ENCODE results near the gene SEC23A. TPM values are rescaled to one million over a fixed set of nuclear protein-coding genes. Genes with fewer than 3 reads are reported as not detected.
"Not testable (repeated sequence)": the region's sequence is repeated elsewhere in the genome, so short reads cannot be mapped to it uniquely, and the experiment has no call there.

Gene SEC23A
- total RNA-seq, 1 donor from 2014 or later: 99.7 TPM

GRCh38 chr14:39038542-39038941, 64.5 kb downstream of the SEC23A start:
- no peak for ATAC-seq
- intact Hi-C loops (cut with DNase I): no loop called here
- DNase-seq (ENCODE audit: low spot score): no peak

GRCh38 chr14:39036760-39037159, 66.3 kb downstream of the SEC23A start:
- intact Hi-C loops (cut with DNase I): no loop called here
- no peak for ATAC-seq
- no peak for DNase-seq (ENCODE audit: low spot score)

DNA sequence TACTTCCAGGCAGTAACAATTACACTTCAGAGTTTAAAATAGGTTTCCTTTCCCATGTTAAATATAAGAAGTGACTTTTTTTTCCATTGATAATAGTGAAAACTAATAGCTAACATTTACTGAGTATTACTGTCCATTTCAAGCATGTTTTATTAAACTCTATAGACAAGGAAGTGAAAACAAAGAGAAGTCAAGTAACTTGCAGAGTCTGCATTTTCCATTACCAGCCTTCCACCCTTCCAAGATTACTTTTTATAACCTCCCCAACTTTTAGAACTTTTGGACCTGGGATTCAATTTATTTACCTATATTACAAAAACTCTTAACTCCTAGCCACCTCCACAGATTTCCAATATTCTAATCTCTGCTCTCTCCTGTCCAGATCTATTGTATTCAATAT, 67.7 kb downstream of the SEC23A start:
- no peak for DNase-seq (ENCODE audit: low spot score)
- intact Hi-C loops (cut with DNase I): no loop called here
- ATAC-seq: no peak

- ATAC-seq: no peak
- DNase-seq (ENCODE audit: low spot score): no peak
- intact Hi-C loops (cut with DNase I): no loop called here
Measured at GRCh38 chr14:39034481-39035296, 68.3 kb downstream of the SEC23A start.

DNA sequence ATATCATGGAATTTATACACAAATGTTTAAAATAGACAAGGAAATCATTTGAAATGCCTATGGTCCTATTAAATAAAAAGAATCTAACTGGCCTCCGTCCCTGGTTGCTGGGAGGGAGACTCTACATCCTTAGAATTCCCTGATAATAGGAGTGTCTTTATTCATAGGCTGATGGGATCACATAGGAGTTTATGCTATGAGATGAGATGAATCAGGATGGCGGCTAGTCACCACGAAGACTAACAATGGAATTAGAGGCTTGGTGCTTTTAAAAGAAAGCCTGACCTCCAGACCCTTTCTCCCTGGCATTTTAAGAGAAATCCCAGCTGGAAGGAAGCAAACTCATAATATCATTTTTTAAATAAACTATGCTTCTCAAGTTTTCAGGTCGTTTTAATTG, 69.7 kb downstream of the SEC23A start:
- no peak for ATAC-seq
- intact Hi-C loops (cut with DNase I): no loop called here
- no peak for DNase-seq (ENCODE audit: low spot score)

DNA sequence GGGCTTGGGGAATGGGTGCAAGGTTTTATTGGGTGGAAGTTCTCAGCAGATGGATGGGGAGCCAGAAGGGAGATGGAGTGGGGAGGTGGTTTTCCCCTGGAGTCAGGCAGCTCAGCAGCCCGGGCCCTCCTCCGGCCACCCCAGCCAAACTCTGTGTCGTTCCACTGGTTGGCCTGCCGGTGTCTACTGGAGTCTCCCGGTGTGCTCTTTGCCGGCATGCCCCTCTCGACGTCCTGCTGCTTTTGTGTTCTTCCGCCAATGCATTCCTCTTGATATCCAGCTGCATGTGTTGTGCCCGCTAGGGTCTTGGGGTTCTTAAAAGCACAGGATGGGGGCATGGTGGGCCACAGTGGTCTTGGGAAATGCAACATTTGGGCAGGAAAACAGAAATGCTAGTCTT, 72.8 kb downstream of the SEC23A start:
- intact Hi-C loops (cut with DNase I): no loop called here
- no peak for ATAC-seq

GRCh38 chr14:39029789-39030188, 73.2 kb downstream of the SEC23A start:
- DNase-seq (ENCODE audit: low spot score) (no peak), ATAC-seq (no peak)
- intact Hi-C loops (cut with DNase I): no loop called here

More for the DNA sequence above, 72.8 kb downstream of the SEC23A start:
- no peak for DNase-seq (ENCODE audit: low spot score)

DNA sequence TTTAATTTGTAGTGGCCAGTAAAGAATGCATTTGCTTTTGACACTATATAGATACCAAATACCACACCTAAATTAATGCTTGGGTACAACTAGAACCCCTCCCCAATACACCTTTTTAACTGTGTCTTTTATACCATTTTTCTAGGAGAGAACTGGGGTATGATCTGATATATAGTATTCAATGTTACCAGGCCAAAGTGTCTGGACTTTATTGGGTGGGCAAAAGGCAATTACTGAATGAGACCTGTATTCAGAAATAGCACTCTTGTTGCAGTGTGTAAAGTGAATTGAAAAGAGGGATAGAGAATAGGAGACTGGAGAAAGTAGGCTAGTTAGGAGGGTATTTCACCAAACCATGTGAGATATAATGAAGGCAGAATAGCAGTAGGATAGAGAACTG, 74.4 kb downstream of the SEC23A start:
- ATAC-seq: no peak
- intact Hi-C loops (cut with DNase I): no loop called here
- DNase-seq (ENCODE audit: low spot score): no peak

DNA sequence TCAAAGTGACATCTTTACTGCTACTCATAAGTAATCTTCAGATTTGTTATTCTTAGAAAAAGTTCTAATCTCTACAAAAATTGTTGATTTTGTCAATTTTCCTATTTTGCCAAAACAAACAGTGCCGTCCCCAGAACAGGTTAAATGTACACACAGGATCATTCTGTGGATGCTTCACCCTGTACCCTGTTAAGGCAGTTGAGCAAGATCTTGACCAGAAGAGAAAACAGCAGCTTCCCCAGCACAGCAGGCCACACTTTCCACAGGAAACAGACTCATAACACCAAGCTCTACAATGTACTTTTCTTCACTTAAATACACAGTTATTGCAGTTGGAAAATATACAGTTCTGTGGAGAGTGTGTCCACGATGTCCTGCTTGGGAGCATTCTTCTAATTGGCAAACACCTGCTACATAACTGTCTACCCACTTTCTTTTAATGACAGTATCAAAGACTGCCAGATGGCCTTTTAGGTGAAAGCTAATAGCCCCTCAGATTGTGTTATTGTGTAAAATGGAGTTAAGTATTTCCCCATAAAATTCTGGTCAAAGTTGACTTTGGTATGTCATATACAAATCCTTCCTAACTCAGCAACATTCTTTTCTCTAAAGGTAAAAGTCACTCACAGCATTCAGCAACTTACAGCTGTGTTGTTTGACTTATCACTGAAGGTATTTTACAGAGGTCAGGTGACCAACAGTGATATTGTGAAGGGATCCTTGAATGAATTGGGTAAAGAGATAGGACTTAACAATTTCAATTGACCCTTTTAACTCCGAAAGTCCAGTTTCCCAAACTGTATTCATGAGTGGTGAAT, 77.0 kb downstream of the SEC23A start:
- ATAC-seq (no peak), DNase-seq (ENCODE audit: low spot score) (no peak)
- intact Hi-C loops (cut with DNase I): no loop called here

GRCh38 chr14:39025250-39025809, 77.7 kb downstream of the SEC23A start:
- no peak for ATAC-seq

DNA sequence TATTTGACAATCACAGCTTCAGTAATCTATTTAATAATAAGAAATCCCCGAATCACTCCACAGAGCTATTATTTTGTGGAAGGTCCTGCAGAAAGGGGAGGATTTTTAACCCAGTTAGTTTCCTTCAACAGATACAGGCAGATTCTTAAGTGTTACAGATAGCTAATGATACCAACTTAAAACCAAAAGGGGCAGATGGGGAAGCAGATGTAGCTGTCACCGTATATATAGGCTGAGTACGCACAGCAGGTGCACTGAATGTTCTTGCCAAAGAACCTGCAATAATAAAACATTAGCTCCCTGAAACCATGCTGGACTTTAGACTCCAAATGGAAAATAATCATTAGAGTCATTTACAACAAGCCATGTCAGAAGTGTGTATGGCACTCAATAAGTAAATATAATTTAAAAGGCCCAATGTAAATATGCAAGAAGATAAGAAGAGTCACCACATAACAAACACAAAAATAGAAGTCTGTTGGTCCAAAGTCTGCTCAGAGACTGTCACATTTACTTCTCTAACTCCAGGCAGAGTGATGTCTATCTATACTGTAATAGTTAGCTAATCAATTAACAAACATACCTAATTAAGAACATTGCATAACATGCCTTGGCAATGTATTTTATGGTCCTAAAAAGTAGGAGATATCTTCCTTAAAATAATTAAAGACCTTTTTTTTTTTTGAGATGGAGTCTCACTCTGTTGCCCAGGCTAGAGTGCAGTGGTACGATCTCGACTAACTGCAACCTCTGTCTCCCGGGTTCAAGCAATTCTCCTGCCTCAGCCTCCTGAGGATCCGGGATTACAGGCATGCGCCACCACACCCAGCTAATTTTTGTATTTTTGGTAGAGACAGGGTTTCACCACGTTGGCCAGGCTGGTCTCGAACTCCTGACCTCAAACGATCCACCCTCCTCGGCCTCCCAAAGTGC, 78.8 kb downstream of the SEC23A start:
- ATAC-seq: no peak
- intact Hi-C loops (cut with DNase I): no loop called here
- DNase-seq (ENCODE audit: low spot score): no peak

More at GRCh38 chr14:39025250-39025809, 77.7 kb downstream of the SEC23A start:
- DNase-seq (ENCODE audit: low spot score): no peak
- intact Hi-C loops (cut with DNase I): no loop called here

DNA sequence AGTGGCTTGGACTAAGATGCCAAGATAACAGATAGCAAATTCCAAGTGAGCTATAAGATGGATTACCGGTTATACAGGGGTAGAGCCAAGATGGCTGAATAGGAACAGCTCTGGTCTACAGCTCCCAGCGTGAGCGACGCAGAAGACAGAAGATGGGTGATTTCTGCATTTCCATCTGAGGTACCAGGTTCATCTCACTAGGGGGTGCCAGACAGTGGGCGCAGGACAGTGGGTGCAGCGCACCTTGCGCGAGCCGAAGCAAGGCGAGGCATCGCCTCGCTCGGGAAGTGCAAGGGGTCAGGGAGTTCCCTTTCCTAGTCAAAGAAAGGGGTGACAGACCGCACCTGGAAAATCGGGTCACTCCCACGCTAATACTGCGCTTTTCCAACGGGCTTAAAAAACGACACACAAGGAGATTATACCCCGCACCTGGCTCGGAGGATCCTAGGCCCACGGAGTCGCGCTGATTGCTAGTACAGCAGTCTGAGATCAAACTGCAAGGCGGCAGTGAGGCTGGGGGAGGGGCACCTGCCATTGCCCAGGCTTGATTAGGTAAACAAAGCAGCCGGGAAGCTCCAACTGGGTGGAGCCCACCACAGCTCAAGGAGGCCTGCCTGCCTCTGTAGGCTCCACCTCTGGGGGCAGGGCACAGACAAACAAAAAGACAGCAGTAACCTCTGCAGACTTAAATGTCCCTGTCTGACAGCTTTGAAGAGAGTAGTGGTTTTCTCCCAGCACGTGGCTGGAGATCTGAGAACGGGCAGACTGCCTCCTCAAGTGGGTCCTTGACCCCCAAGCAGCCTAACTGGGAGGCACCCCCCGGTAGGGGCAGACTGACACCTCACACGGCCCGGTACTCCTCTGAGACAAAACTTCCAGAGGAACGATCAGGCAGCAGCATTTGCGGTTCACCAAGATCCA, 85.7 kb downstream of the SEC23A start:
- ATAC-seq; DNase-seq (ENCODE audit: low spot score); intact Hi-C loops (cut with DNase I): not testable (repeated sequence)

DNA sequence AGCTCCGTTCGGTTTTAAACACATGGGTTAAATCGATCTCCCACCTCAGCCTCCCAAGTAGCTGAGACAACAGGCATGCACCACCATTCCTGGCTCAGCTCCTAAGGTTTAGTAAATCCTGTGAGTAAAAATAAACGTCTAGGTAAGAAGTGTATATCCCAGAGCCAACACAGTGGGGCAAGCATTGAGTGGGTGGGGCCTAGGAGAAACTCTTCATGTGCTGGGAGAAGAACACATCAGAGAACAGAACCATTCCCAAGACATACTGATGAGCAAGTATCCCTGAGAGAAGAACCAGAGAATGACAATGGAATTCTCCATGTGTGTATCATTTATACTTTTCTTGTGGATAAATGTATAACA, 86.3 kb downstream of the SEC23A start:
- no peak for DNase-seq (ENCODE audit: low spot score)
- no peak for ATAC-seq
- intact Hi-C loops (cut with DNase I): no loop called here

DNA sequence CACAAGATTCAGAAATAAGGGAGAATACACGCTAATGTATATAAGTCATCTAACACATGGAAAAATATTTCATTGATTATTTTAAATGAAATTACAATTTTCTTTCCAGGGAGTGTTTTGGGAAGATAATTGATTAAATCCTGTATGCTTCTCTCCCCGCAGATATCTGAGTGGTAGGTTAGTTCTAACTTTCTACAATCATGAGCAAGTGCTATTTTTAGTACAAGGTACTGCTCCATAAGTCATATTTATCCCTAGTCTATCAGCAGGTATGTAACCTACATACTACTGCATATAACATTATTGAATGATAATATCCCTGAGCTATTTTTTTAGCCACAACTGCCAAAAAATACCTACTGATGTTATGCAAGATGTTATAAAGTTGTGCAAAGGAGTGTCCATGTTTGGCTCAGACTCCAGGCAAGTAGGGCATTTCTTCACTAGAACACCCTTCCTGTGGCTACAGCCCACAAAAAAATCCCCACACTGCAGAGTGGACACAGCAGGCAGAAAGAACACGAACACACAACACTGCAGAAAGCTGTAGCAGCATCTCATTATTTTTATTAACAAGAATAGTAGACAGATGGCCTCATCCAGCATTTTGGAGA, 87.0 kb downstream of the SEC23A start:
- ATAC-seq (no peak), DNase-seq (ENCODE audit: low spot score) (no peak)
- intact Hi-C loops (cut with DNase I): no loop called here

DNA sequence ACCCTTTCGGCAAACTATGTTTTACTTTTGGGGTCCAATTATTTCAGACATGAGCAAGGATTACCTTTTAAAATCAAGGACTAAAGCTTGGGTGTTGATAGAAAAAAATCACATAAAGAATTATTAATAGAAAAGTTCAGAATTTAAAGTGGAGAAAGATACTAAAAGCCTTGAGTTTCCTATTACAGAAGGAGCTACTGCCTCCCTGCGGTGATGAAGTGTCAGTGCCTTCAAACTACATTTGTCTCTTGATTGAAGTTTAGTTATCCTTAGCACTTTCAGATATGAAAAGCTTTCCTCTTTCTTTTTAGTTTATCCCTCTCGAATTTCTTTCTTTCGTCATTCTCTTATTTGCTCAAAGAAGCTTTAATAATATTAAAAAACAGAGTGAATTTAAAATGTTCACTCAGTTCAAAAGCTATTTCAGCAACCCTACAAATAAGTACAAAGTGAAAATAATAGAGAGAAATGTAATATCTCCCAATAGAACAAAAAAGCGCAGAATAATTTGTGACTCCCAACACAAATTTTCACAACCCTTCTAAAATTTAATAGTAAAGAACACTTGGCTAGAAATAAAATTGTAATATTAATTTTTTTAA, 87.6 kb downstream of the SEC23A start:
- ATAC-seq (peak; percentile 65), DNase-seq (ENCODE audit: low spot score) (no peak)
- intact Hi-C loops (cut with DNase I): no loop called here

DNA sequence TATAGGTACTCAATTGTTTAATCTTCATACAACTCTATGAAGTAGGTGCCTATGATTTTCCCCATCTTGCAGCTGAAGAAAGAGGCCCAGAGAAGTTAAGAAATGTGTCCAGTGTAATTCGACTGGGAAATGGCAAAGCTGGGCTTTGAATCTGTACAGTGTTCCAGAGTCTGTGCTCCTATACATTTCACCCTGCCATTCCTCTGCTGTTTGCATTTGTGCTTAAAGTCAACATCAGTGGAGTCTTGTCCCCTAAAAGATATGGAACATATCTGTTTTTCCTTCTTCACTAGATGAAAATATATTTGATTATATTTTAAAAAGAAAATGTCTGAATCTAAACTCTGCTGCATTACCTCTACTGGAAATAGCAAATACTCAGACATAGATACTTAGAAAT, 88.6 kb downstream of the SEC23A start:
- DNase-seq (ENCODE audit: low spot score): no peak
- intact Hi-C loops (cut with DNase I): no loop called here
- no peak for ATAC-seq

DNA sequence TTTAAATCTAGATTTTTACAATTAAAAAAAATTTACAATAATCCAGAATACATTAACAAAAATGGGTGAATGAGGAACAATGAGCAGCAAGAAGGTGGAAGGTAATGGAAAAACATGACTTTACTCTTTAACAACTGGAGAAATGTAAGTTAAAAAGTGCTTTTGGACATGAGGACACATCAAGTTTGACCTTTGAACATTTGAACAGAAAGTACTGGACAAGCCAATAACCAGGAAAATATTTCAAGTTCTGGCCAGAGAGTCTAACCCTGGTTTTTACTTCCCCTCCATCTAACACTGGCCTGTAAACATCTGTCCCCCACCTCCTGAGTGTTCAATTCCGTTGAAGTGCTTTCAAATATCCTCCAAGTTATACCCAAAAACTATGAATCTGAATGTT, 94.1 kb downstream of the SEC23A start:
- DNase-seq (ENCODE audit: low spot score); intact Hi-C loops (cut with DNase I); ATAC-seq: not testable (repeated sequence)

Measured in sciatic nerve (tissue), 2 donors.